A673 (cell line): Measurements from ENCODE around the gene SLC35A1.

ENCODE experiments used
- EZH2 ChIP-seq: fragments of 200-600 bp; sonication (generic); IDR thresholded peaks from 2 replicates; pipeline ENCODE4 v1.6.1; 2017; ENCODE audit warnings: borderline replicate concordance, low read depth, mild to moderate bottlenecking, mixed read lengths, antibody characterized with exemption, low read length; ENCODE audit not compliant: poor library complexity, severe bottlenecking
- TF ChIP-seq, protein P1 (sequence below): fragments of 300-800, 200-600 bp; sonication (generic); conservative IDR thresholded peaks from 2 replicates; pipeline ENCODE4 v1.5.1; 2017; ENCODE audit warnings: low read depth, mild to moderate bottlenecking, antibody characterized with exemption, low read length, moderate library complexity, mixed read lengths

DNA sequence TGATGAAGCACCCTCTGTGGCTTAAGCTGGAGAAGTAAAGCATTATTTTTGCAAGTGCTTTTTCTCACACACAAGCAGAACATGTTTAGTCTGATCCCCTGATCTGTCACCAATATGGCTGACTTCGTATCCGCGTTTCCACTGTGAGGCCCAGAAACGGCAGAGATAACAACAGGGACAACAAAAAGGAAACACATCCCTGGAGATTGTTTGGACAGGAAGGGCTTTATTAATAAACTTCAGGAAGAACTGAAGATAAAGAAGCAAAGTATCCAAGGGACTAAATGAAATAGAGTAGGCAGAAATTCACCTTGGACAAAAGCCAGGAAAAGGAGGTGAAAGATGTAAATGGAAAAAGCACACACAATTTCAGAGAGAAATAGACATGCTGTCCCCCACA lies 67.8 kb downstream of the SLC35A1 start:
- TF ChIP-seq, protein P1, sequence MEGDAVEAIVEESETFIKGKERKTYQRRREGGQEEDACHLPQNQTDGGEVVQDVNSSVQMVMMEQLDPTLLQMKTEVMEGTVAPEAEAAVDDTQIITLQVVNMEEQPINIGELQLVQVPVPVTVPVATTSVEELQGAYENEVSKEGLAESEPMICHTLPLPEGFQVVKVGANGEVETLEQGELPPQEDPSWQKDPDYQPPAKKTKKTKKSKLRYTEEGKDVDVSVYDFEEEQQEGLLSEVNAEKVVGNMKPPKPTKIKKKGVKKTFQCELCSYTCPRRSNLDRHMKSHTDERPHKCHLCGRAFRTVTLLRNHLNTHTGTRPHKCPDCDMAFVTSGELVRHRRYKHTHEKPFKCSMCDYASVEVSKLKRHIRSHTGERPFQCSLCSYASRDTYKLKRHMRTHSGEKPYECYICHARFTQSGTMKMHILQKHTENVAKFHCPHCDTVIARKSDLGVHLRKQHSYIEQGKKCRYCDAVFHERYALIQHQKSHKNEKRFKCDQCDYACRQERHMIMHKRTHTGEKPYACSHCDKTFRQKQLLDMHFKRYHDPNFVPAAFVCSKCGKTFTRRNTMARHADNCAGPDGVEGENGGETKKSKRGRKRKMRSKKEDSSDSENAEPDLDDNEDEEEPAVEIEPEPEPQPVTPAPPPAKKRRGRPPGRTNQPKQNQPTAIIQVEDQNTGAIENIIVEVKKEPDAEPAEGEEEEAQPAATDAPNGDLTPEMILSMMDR: no peak
- TF ChIP-seq EZH2: no peak
